Endothelial cell of umbilical vein (primary cell): ENCODE results near the gene RGS9.
"Not testable (repeated sequence)": the region's sequence is repeated elsewhere in the genome, so short reads cannot be mapped to it uniquely, and the experiment has no call there.

ENCODE experiments used
- POLR2A ChIP-seq: IDR thresholded peaks from 2 replicates; pipeline ENCODE4 v1.6.1; 2012; ENCODE audit warnings: low read depth, mild to moderate bottlenecking, control low read depth, low read length
- POLR2AphosphoS5 ChIP-seq: IDR thresholded peaks from 2 replicates; pipeline ENCODE4 v1.6.1; 2012; ENCODE audit warnings: low read depth, mild to moderate bottlenecking, control low read depth, low read length, moderate library complexity; ENCODE audit not compliant: insufficient read depth
- TF ChIP-seq, protein P1 (sequence below): IDR thresholded peaks from 2 replicates; pipeline ENCODE4 v1.6.1; 2011; ENCODE audit not compliant: insufficient read depth, insufficient read length
- TF ChIP-seq, protein P2 (sequence below), 2 donors: IDR thresholded peaks; 1 replicate in 1 of 2; 2 replicates in 1 of 2; pipeline ENCODE4 v1.5.1; 2011; ENCODE audit warnings: low read length in 2 of 2, mild to moderate bottlenecking in 2 of 2, moderate library complexity in 2 of 2, control low read depth in 1 of 2, inconsistent platforms in 1 of 2, low read depth in 1 of 2; ENCODE audit not compliant: insufficient read depth in 1 of 2; ENCODE audit errors: extremely low read depth in 1 of 2

DNA sequence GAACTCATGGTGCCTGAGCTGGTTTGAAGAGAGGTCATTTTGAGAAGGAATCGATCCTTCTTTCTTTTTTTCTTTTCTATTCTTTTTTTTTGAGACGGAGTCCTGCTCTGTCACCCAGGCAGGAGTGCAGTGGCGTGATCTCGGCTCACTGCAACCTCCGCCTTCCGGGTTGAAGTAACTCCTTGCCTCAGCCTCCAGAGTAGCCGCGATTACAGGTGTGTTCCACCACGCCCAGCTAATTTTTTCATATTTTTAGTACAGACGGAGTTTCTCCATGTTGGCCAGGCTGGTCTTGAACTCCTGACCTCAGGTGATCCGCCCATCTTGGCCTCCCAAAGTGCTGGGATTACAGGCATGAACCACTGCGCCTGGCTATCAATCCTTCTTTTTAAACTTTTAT is 43.1 kb downstream of the RGS9 start:
- TF ChIP-seq, protein P1, sequence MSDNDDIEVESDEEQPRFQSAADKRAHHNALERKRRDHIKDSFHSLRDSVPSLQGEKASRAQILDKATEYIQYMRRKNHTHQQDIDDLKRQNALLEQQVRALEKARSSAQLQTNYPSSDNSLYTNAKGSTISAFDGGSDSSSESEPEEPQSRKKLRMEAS: not testable (repeated sequence)
- TF ChIP-seq, protein P2, sequence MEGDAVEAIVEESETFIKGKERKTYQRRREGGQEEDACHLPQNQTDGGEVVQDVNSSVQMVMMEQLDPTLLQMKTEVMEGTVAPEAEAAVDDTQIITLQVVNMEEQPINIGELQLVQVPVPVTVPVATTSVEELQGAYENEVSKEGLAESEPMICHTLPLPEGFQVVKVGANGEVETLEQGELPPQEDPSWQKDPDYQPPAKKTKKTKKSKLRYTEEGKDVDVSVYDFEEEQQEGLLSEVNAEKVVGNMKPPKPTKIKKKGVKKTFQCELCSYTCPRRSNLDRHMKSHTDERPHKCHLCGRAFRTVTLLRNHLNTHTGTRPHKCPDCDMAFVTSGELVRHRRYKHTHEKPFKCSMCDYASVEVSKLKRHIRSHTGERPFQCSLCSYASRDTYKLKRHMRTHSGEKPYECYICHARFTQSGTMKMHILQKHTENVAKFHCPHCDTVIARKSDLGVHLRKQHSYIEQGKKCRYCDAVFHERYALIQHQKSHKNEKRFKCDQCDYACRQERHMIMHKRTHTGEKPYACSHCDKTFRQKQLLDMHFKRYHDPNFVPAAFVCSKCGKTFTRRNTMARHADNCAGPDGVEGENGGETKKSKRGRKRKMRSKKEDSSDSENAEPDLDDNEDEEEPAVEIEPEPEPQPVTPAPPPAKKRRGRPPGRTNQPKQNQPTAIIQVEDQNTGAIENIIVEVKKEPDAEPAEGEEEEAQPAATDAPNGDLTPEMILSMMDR (IDR thresholded peaks at IDR 0.05; ENCODE audit: extremely low read depth in 1 of 2, insufficient read depth in 1 of 2, low read depth in 1 of 2, low read length in 2 of 2): not testable (repeated sequence)
- TF ChIP-seq POLR2AphosphoS5, POLR2A: not testable (repeated sequence)
